GM18505 (cell line): Measurements from ENCODE around the gene FLNB.

Experiments
- ATAC-seq: cut with Tn5 transposase; IDR thresholded peaks from one replicate; pipeline ENCODE4 v1.9.1; 2021; ENCODE audit not compliant: unreplicated experiment
- POLR2A ChIP-seq: IDR thresholded peaks from 4 replicates; pipeline ENCODE4 v1.6.1; 2011; ENCODE audit warnings: borderline replicate concordance; ENCODE audit not compliant: insufficient read depth, insufficient read length; ENCODE audit errors: extremely low read depth

The FLNB gene

DNA sequence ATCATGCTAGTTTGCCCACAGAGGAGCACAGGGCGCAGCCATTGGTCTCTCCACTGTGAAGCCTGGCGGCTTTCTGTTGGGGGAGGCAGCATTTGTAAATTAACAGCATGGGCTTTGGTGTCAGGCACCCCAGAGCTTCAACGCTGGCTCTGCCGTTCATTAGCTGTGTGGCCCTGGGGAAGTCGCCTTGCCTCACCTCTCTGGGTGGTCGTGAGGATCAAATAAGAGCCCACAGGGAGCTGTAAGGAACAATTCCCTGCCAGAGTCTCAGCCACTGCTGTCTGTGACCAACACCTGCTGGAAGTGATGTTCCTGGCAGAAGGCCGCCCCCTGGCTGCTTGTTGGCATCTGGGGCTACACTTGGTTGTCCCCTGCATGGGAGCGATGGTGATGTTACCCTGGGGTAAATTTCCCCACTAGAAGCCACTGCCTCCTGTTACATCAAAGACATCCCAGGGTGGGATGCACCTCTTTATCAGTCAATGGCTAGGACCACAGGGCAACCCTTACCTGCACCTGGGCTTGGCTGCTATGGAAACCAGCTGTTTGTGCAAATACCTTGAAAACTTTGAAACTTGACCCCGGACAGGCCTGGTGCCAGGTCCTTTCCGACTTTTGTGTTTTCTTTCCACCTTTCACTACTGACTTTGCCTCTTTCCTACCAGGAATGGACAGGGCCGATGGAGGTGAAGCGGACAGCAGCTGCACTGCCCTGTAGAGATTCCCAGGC, 165.6 kb downstream of the FLNB start:
- no peak for ATAC-seq
- no peak for TF ChIP-seq POLR2A

DNA sequence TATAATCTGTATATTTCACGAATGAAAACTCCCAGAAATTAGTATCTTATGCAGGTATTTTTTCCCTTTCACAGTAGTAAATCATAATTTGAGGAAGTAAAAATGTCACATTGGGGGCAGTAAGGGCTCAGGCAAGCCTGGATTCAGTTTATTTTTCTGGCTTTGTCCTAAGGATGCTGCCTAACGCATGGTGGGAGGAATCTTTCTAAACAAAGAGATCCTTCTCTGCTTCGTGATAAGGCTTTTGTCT, 166.9 kb downstream of the FLNB start:
- no peak for ATAC-seq
- no peak for TF ChIP-seq POLR2A

DNA sequence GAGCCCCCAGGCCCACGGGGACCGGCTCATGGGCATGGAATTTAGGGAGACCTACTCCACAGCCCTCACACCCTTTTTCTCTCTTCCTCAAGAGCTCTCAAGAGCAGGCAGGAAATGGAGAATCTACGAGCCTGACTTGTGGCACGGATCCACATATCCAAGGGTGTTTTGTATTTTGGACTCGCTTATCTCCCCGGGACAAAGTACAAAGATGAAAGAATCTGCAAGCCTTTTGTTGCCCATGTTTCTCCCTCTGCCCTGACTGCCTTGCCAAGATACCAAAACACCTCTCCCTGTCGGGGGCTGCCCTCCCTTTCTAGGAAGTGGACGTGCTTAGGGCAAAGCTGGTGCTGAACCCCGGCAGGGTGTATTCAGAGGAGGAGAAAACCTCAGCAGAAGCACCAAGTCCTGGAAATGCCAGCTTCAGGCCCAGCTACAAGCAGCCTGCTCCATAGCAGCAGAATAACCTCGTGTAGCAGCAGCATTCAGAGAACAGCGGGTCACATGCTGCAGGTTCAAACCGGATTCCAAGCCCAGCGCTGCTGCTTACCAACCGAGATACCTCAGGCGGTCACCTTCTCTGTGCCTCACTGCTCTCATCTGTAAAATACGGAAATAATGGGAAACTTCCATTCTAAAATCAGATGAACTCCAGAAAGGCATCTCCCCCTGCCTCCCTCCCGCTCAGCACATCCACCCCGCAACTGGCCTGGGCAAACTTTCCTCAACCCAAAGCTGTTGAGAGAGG, 167.4 kb downstream of the FLNB start:
- no peak for ATAC-seq
- no peak for TF ChIP-seq POLR2A

DNA sequence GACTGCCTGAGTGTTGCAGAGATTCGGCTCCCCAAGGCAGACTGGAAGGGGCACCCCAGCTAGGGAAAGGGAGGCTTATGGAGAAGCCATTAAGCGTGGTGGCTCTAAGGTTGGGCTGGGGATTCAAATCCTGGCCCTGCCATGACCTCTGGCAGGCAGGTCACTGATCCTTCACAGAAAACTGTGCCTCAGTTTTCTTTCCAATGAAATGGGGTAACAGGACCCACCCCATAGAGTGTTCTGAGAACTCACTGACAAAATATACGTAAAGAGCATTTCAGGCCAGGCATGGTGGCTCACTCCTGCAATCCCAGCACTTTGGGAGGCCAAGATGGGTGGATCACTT, 167.9 kb downstream of the FLNB start:
- no peak for TF ChIP-seq POLR2A
- no peak for ATAC-seq

DNA sequence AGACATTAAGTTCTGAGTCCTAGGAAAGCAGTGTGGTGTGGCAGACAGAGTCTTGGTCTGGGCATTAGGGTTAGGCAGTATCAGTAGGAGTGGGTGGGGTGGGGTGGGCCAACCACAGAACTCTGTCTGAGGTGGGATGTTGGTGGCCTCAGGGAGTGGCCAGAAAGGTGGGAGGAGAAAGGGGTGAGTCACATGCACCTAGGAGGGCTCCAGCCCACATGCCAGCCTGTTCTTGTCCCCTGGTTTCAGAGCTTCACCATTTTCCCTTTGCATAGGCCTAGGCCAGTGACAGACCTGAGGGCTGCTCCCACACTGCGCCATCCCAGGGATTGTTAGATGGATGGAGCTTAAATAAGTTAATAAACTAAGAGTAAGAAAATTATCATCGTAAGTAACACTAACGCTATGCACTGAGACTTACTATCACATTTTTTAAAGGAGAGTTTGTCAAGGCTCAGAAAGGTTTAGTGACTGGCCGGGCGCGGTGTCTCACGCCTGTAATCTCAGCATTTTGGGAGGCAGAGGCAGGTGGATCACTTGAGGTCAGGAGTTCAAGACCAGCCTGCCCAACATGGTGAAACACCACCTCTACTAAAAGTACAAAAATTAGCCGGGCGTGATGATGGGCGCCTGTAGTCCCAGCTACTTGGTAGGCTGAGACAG, 168.7 kb downstream of the FLNB start:
- no peak for ATAC-seq

DNA sequence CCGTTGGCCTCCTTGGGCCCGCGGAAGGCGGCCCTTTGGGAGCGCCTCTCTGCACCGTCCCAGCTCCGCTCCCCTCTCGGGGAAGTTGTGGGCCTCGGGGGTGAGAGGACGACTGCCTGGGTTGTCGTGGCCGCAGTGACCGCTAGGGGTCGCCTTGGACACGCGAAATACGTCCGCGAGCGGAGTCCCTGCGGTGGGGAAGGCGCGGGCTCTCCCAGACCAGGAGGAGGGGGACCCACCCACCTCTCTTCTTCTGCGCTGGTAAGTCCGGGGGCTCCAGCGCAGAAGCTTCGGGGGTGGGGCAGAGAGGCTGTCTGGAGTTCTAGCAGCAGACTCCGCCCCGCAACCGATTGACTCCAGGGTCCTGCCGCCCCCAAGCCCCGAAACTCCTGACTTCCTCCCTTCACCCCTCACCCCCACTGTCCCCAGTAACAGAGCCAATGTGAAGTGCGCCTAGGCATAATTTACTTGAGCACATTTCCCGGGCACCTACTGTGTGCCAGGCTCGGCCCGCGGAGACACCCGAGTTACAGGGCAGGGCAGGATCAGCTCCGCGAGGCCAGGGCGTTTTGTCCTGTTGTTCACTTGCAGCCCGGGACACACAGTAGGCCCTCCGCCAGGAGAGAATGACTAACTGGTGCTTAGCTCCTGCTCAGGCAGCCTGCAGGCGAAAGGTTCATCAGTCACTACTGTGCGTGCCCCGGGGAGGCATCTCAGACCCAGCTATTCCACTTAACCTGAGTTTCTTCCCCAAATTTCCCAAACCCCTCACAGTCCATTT, 169.7 kb downstream of the FLNB start:
- TF ChIP-seq POLR2A: no peak

More for the DNA sequence above, 168.7 kb downstream of the FLNB start:
- TF ChIP-seq POLR2A: no peak

DNA sequence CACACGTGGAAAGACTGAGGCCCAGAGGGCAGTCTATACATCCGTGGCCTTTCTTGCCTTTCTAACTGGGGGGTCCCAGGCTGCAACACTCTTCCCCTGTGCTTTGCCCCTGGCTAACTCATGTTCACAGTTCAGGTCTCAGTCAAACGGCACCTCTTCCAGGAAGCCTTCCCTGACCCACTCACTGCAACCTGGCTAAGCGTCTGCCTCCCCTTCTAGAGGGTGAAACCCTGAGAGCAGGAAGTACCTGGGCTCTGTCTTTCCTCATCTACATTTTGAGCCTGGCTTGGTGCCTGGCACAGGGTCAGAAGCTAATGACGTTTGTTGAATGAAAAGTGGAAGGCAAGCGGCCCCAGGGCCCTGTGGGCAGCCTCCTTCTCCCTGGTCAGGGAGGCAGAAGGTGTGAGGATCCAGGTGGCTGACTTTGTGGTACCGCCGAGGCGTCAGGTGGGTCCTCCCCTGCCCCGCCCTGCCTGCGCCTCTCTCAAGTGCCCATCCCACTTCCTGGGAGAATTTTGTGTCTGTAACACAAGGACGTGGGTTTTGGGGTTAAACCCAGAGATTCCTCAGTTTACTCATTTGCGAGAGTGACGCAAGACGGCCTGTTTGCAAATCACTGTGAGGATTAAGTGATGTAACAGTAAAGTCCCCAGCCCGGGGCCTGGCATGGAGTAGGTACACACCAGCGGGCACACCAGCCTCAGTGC, 170.5 kb downstream of the FLNB start:
- ATAC-seq: no peak
- TF ChIP-seq POLR2A: no peak

More for the DNA sequence above, 169.7 kb downstream of the FLNB start:
- peak; percentile 78 for ATAC-seq

DNA sequence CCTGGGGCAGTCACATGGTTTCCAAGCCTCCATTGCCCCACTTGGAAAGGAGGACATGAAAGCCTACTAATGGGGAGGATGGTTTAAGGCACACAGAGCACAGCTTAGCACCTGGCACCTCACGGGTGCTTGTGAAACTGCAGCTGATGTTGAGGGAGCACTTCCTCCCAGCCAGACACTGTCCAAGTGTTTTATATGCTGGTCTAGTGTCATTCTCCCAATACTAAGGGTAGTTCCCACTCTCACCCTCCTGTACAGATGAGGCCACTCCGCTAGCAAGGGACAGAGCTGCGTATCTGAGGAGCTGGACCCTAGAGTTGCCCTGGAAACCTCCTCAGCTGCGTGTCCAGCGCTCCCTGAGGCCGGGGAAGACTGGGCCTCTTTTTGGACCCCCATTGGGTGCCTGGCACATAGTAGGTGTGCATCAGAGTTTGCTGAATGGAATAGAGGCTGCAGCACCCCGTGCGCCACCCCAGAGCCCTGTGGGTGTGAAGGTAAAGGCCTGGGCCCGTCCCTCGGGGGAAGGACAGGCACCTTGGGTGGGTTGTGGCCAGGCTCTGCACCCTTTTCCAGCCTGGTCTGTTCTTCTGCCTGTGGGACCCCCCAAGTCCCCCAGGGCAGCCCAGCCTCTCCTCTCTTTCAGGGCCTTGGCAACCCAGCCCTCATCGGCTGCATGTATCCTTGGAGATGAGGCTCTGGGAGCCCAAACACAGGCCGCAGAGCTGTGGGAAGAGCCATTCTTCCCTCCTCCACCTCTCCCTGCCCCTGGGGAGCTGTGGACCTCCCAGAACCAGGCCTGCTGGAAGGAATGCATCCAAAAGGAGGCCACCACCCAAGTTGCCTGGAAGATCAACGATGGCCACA, 171.2 kb downstream of the FLNB start:
- TF ChIP-seq POLR2A: no peak
- ATAC-seq: no peak

DNA sequence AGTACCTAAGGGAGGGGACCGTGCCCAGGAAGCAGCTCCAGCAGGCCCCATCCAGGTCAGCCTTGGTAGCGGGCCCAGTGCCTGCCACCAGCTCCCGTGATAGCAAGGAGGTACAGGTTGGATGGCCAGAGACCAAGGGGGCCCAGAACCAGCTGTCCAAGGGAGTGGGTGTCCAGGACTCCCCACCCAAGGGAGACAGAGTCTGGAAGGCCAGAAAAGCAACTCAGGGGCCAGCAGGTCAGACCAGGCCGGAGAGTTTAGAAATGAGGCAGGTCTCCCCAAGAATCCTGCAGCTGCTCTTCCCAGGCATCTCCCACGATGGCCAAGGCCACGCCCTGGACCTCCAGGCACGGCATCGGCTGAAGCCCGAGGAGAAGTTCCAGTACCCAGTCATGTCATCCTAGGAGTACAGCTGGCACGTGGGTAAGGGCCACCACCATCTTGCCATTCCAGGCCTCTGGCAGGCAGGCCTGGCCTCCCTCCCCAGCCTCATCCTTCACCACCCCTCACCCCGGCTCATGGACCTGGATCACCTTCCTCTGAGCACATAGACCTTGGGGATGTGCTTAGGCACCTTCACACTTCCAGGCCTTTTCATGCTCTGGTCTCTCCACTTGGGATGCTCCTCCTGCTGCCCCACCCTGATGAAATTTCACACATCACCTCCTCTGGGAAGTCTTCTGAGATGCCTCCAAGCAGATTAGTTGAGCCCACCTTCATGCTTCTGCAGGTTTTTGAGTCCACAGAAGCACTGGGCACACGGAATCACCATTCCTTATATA, 172.1 kb downstream of the FLNB start:
- TF ChIP-seq POLR2A: no peak
- no peak for ATAC-seq

DNA sequence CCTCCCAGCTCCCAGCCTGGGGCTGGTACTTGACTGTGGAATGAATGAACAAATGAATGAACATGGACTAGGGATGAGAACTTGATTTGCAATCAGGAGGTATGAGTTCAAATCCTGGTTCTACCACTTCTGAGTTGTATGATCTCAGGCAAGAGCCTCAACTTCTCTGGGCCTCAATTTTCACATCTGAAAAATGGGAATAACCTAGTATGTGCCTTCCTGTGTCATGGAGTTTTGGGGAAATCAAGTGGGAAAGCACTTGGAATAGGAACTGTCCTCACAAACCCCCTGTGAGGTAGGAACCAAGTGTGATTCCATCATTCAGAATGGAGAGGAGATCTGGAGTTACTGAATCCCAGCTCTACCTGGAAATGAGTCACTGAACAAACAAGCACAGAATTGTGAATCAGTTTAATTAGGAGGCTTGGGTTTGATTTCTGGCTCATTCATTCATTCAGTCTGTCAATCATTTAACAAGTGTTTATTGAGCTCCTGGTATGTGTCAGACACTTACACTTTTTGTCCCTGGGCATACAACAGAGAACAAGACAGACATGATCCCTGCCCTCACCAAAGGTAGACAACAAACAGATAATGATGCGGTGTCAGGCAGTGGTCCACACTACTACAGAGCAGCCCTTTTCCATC, 172.8 kb downstream of the FLNB start:
- TF ChIP-seq POLR2A: no peak
- no peak for ATAC-seq

DNA sequence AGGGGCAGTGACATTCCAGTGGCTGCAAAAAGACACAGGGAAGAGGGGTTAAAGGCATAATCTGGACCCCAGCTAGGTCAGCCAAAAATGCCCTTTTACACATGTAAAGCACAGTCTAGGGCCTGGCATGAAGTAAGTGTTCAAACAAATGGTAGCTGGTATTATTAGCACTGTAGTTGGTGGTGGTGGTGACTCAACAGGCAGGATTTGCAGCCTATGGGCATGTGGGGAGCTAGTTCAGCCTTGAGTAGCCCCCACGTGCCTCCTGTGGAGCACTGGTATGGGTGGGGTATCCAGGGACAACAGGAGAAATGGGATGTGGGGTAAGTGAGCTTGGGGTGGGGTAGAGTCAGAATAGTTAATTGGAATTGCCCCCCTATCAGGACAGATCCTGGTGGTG, 175.0 kb downstream of the FLNB start:
- no peak for TF ChIP-seq POLR2A
- no peak for ATAC-seq
